ENCODE measurements around the gene IL6R.
"Not testable (repeated sequence)": the region's sequence is repeated elsewhere in the genome, so short reads cannot be mapped to it uniquely, and the experiment has no call there.

Gene IL6R

DNA sequence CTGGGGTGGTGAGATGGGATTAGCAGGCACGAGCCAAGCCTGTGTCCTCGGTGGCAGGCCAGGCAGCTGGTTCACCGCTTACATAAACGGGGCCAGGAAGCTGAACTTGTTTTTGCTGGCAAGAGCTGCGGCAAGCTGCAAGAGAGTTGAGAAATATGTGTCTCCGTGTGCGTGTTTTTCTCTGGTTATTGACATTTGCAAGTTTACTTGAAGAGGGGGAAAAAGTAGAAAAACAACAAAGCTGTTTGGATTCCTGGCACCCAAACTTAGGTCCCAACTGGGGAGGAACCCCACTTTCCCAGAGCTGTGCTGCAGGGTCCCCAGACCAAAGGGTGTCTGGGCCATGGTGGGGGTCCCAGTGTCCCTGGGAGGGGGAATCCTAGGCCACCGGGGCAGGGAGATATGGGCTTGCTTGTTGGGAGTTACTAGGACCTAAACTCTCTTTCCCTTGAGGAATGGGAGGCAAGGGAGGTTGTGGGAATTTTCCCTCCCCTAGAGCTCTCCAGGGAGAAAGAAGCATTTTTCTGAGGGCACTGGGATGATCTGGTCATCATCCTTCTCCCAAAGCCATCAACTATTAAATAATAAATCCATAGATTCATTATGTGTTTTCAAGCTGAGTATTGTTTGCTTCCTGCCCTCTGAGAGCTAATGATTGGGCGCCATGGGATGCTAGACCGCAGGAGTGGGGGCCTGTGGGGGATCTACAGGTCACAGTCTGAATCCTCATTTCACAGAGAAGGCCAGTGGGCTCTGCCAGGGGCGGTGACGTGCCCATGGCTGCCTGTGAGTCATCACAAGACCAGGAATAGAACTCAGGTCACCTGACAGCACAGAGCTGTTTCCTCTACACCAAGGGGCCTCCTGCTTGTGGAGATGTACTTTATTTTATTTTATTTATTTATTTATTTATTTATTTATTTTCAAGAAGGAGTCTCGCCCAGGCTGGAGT lies 14.8 kb downstream of the IL6R start:
- DNase-seq (ENCODE audit: low spot score): peak; percentile 70
- TF ChIP-seq CTCF (IDR thresholded peaks at IDR 0.05; ENCODE audit: borderline replicate concordance, control extremely low read depth, extremely low read depth, insufficient read depth, missing control alignments): no peak
- in situ Hi-C loops (cut with MboI; ENCODE audit: low sequenced_read_pairs, unreplicated experiment): no loop called here

DNA sequence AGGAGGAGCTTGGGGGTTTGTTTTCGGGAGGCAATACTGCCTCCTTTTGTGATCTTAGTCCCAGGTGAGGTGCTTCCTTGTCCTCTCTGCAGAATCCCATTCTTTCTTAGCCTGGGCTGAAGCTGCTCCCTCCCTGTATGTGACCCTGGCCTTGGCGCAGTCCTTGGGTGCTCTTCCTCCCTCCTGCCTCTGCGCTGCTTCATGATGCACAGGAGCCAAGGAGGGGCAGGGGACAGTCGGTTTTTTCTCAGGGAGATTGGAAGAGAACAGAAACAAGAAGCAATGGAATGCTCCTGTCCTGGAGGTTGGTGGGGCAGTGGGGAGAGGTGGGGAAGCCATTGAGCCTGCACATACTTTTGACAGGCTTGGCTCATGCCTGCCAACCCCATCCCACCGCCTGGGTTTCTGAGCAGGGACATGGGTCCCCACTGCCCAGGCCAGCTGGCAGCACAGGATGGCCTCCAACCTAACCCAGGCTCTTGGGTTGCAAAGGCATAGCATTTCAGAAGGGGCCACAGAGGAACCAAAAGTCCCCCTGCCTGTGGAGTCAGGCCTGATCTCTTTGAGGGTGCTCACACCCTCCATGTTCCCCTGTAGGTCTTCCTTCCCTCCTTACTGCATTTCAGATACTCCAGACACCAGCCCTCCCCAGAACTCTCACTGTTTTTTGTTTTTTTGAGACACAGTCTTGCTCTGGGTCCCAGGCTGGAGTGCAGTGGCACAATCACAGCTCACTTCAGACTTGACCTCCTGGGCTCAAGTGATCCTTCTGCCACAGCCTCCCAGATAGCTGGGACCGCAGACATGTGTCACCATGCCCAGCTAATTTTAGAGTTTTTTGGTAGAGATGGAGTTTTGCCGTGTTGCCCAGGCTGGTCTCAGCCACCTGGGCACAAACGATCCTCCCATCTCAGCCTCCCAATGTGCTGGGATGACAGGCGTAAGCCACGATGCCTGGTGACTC lies 16.1 kb downstream of the IL6R start:
- in situ Hi-C loops (cut with MboI; ENCODE audit: low sequenced_read_pairs, unreplicated experiment): no loop called here
- no peak for TF ChIP-seq CTCF (IDR thresholded peaks at IDR 0.05; ENCODE audit: borderline replicate concordance, control extremely low read depth, extremely low read depth, insufficient read depth, missing control alignments)
- no peak for DNase-seq (ENCODE audit: low spot score)

DNA sequence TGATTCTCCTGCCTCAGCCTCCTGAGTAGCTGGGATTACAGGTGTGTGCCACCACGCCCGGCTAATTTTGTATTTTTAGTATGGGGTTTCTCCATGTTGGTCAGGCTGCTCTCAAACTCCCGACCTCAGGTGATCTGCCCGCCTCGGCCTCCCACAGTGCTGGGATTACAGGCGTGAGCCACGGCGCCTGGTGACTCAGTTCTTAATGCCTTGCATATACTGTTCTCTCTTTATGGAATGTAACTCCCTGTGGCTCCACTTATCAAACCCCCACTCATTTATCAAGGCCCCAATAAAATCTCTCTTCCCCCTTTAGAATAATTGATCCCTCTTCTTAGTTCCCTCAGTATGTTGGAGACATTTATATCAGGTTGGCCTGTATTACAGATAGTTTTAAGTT lies 16.9 kb downstream of the IL6R start:
- in situ Hi-C loops (cut with MboI; ENCODE audit: low sequenced_read_pairs, unreplicated experiment); DNase-seq (ENCODE audit: low spot score): not testable (repeated sequence)

GRCh38 chr1:154422521-154422920 lies 17.4 kb downstream of the IL6R start:
- no peak for TF ChIP-seq CTCF (IDR thresholded peaks at IDR 0.05; ENCODE audit: borderline replicate concordance, control extremely low read depth, extremely low read depth, insufficient read depth, missing control alignments)
- DNase-seq (ENCODE audit: low spot score): no peak
- in situ Hi-C loops (cut with MboI; ENCODE audit: low sequenced_read_pairs, unreplicated experiment): no loop called here

GRCh38 chr1:154423304-154423987 lies 18.3 kb downstream of the IL6R start:
- no peak for DNase-seq (ENCODE audit: low spot score)
- in situ Hi-C loops (cut with MboI; ENCODE audit: low sequenced_read_pairs, unreplicated experiment): no loop called here
- no peak for TF ChIP-seq CTCF (IDR thresholded peaks at IDR 0.05; ENCODE audit: borderline replicate concordance, control extremely low read depth, extremely low read depth, insufficient read depth, missing control alignments)

GRCh38 chr1:154423988-154424326 lies 18.8 kb downstream of the IL6R start:
- in situ Hi-C loops (cut with MboI; ENCODE audit: low sequenced_read_pairs, unreplicated experiment): no loop called here
- DNase-seq (ENCODE audit: low spot score): no peak
- no peak for TF ChIP-seq CTCF (IDR thresholded peaks at IDR 0.05; ENCODE audit: borderline replicate concordance, control extremely low read depth, extremely low read depth, insufficient read depth, missing control alignments)
